ENCODE measurements around the gene YPEL2. TPM values are rescaled to one million over a fixed set of nuclear protein-coding genes. Genes with fewer than 3 reads are reported as not detected.
A peak's percentile ranks its signal among the peaks of the same experiment; 100 is the strongest.

The YPEL2 gene
- total and polyA plus RNA-seq, 3 experiments from 2014 or later: 6.7 to 21.0 (median 7.6) TPM

DNA sequence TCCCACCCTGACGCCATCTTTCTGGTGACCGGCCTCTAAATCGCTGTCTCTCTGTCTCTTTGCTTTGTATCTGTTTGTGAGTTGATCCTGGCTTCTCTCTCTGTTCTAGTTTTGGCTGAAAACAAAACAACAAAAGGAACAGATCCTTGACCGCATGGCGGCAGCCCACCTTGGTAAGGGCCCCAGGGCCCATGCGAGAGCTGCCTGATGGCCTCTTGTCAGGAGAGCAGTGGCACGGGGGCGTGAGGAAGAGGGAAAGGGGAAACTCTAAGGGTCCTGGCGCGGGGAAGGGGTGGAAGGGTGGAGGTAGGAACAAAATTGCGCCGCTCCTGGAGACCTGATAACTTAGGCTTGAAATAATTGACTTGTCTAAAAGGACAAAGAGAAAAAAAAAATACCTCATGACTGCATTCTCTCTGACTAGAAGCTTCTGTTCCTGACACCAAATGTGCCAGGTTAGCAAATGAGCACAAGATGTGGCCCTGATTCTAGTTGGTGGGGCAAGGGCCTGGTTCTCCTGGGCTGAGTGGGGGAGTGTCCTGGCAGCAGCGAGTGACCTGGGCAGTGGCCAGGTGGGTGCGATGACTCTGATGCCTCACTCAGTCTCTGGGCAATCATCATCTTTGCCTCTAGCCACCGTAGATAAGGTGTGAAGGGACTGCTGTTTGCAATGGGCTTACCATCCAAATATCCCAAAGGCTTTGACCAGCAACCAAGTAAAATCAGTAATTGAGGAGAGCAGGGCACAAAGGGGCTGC, 66.0 kb downstream of the YPEL2 start:
- Mint-ChIP-seq H3K36me3 (peaks cover 3 to 66% (median 11%) of the 10 kb centered on the region in 3 donors), H3K4me3 (no peak overlapping the region), H3K27ac (peak overlapping the region in 3 of 8 donors; percentile 40 to 57 (median 51)), H3K4me1 (peaks cover 0 to 2% (median 0%) of the 10 kb centered on the region in 3 donors), H3K27me3 (peaks cover 0 to 1% of the 10 kb centered on the region in 2 donors), H3K9me3 (no peaks in the 10 kb centered on the region)
- H3K9me3 ChIP-seq (ENCODE audit: low read length): no peaks in the 10 kb centered on the region
- no peaks in the 10 kb centered on the region for H3K27me3 ChIP-seq (ENCODE audit: insufficient read depth, low read length, poor library complexity, severe bottlenecking)
- H3K4me3 ChIP-seq (ENCODE audit: low read length): no peak overlapping the region
- H3K36me3 ChIP-seq (ENCODE audit: insufficient read depth, low read length): no peaks in the 10 kb centered on the region
- POLR2A ChIA-PET: interaction anchor here (0.6 kb wide), 1 partner anchor 15 kb away, joined by 4 read pairs; no protein-coding TSS in a partner anchor
- no peak overlapping the region for H3K27ac ChIP-seq (ENCODE audit: low read depth, low read length)
- DNase-seq: no peak
- CTCF ChIA-PET: no interaction called here
- no peaks in the 10 kb centered on the region for H3K4me1 ChIP-seq (ENCODE audit: insufficient read depth, low read length)

DNA sequence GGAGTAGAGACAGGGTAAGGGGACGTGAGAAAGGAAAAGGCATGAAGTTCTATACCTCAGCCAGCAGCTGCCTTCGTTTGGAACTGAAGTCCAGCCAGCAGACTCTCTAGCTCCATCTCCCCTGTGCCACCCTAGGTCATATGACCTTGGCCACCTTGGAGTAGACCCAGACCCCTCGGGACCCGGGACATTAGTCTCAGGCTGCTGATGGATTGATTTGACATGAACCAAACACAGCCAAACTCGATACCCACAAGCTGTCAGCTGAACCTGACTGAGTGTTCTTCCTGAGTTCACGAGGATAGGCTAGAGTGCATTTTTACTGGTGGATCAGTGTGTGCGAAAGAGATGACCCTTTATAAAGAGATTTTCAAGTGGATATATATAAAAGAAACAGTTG, 68.5 kb downstream of the YPEL2 start:
- H3K36me3 Mint-ChIP-seq: peaks cover 3 to 71% (median 21%) of the 10 kb centered on the region in 3 donors
- peaks cover 0 to 1% of the 10 kb centered on the region in 2 donors for H3K27me3 Mint-ChIP-seq
- peaks cover 0 to 2% (median 0%) of the 10 kb centered on the region in 3 donors for H3K4me1 Mint-ChIP-seq
- POLR2A ChIA-PET: no interaction called here
- H3K27ac ChIP-seq (ENCODE audit: low read depth, low read length): no peak overlapping the region
- no peaks in the 10 kb centered on the region for H3K4me1 ChIP-seq (ENCODE audit: insufficient read depth, low read length)
- no peak for DNase-seq
- no peaks in the 10 kb centered on the region for H3K36me3 ChIP-seq (ENCODE audit: insufficient read depth, low read length)
- H3K4me3 ChIP-seq (ENCODE audit: low read length): no peak overlapping the region
- H3K27me3 ChIP-seq (ENCODE audit: insufficient read depth, low read length, poor library complexity, severe bottlenecking): no peaks in the 10 kb centered on the region
- CTCF ChIA-PET: no interaction called here
- H3K4me3 Mint-ChIP-seq: no peak overlapping the region
- no peaks in the 10 kb centered on the region for H3K9me3 Mint-ChIP-seq
- peak overlapping the region in 2 of 8 donors; percentile 51 to 54 for H3K27ac Mint-ChIP-seq
- no peaks in the 10 kb centered on the region for H3K9me3 ChIP-seq (ENCODE audit: low read length)

DNA sequence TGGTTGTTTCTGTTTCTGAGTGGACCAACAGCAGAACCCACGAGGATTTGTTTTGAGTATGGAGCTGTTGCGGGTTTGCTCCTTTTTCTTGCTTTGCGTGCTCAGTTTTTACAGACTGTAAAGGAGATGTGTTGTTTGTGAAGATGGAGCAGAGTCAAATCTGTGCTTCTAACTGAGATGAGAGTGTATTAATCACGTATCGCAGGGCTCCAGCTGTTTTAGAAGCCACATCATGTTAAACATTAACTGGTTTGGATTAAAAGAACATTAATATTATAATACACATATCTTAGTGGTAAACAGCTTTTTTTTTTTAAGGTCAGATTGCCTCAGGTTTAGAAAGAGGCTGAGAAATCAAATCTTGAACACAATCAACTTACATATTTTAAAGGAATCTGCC, 69.4 kb downstream of the YPEL2 start:
- Mint-ChIP-seq H3K27ac (peak overlapping the region in 2 of 8 donors; percentile 58 to 82), H3K27me3 (peaks cover 0 to 1% of the 10 kb centered on the region in 2 donors), H3K4me3 (no peak overlapping the region), H3K36me3 (peaks cover 3 to 68% (median 18%) of the 10 kb centered on the region in 3 donors), H3K4me1 (peaks cover 0 to 2% (median 0%) of the 10 kb centered on the region in 3 donors), H3K9me3 (no peaks in the 10 kb centered on the region)
- Histone ChIP-seq H3K9me3 (ENCODE audit: low read length) (no peaks in the 10 kb centered on the region), H3K27me3 (ENCODE audit: insufficient read depth, low read length, poor library complexity, severe bottlenecking) (no peaks in the 10 kb centered on the region), H3K27ac (ENCODE audit: low read depth, low read length) (no peak overlapping the region), H3K4me3 (ENCODE audit: low read length) (no peak overlapping the region), H3K4me1 (ENCODE audit: insufficient read depth, low read length) (no peaks in the 10 kb centered on the region), H3K36me3 (ENCODE audit: insufficient read depth, low read length) (no peaks in the 10 kb centered on the region)
- ChIA-PET CTCF (no interaction called here), POLR2A (no interaction called here)
- no peak for DNase-seq

GRCh38 chr17:59401274-59401673, 69.8 kb downstream of the YPEL2 start:
- no peak overlapping the region for H3K4me3 Mint-ChIP-seq
- H3K4me1 ChIP-seq (ENCODE audit: insufficient read depth, low read length): no peaks in the 10 kb centered on the region
- H3K4me3 ChIP-seq (ENCODE audit: low read length): no peak overlapping the region
- H3K27me3 Mint-ChIP-seq: peaks cover 0 to under 1% of the 10 kb centered on the region in 2 donors
- no peaks in the 10 kb centered on the region for H3K9me3 Mint-ChIP-seq
- H3K9me3 ChIP-seq (ENCODE audit: low read length): no peaks in the 10 kb centered on the region
- ChIA-PET CTCF (no interaction called here), POLR2A (no interaction called here)
- H3K36me3 Mint-ChIP-seq: peaks cover 3 to 70% (median 18%) of the 10 kb centered on the region in 3 donors
- H3K4me1 Mint-ChIP-seq: peaks cover 0 to 2% (median 0%) of the 10 kb centered on the region in 3 donors
- H3K27ac Mint-ChIP-seq: no peak overlapping the region
- H3K27me3 ChIP-seq (ENCODE audit: insufficient read depth, low read length, poor library complexity, severe bottlenecking): no peaks in the 10 kb centered on the region
- H3K36me3 ChIP-seq (ENCODE audit: insufficient read depth, low read length): no peaks in the 10 kb centered on the region
- DNase-seq: no peak
- H3K27ac ChIP-seq (ENCODE audit: low read depth, low read length): no peak overlapping the region

DNA sequence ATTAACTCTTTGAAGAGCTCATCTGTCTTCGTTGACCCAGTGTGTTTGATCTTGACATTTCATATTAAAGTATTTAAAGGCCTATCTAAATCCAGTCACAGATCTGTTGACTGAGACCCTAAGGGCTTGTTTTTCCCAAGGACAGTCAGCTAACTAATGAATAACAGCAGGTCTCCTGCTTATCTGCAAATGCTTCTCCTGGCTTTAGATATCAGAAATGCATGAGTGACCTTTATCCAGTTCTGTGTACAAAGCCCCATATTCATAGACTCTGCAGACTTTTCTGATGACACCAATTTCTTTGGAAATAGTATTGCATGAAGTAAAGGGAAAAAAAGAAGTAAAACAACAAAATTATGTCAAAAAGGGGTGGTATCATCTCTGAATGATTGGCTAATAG, 70.3 kb downstream of the YPEL2 start:
- Mint-ChIP-seq H3K4me1 (peaks cover 0 to 2% (median 0%) of the 10 kb centered on the region in 3 donors), H3K27ac (no peak overlapping the region), H3K27me3 (no peaks in the 10 kb centered on the region), H3K9me3 (no peaks in the 10 kb centered on the region), H3K4me3 (no peak overlapping the region), H3K36me3 (peaks cover 3 to 69% (median 18%) of the 10 kb centered on the region in 3 donors)
- H3K4me3 ChIP-seq (ENCODE audit: low read length): no peak overlapping the region
- no peaks in the 10 kb centered on the region for H3K27me3 ChIP-seq (ENCODE audit: insufficient read depth, low read length, poor library complexity, severe bottlenecking)
- H3K9me3 ChIP-seq (ENCODE audit: low read length): no peaks in the 10 kb centered on the region
- ChIA-PET CTCF (interaction anchor here (1.1 kb wide), 1 partner anchor 73 kb away, joined by 4 read pairs; no protein-coding TSS in a partner anchor), POLR2A (no interaction called here)
- DNase-seq: no peak
- no peak overlapping the region for H3K27ac ChIP-seq (ENCODE audit: low read depth, low read length)
- H3K36me3 ChIP-seq (ENCODE audit: insufficient read depth, low read length): no peaks in the 10 kb centered on the region
- H3K4me1 ChIP-seq (ENCODE audit: insufficient read depth, low read length): no peaks in the 10 kb centered on the region

DNA sequence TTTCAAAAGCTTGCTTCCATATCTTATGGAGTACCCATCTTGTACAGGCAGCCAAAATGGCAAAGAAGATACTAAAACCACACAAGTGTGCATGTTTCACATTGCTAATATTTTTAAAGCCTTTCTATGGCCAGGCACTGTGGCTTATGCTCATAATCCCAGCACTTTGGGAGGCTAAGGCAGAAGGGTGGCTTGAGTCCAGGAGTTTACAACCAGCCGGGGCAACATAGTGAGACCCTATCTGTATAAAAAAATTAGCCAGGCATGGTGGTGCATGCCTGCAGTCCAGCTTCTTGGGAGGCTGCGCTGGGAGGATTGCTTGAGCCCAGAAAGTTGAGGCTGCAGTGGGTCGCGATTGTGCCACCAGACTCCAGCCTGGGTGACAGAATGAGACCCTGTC, 71.3 kb downstream of the YPEL2 start:
- no peaks in the 10 kb centered on the region for H3K27me3 Mint-ChIP-seq
- H3K4me3 Mint-ChIP-seq: no peak overlapping the region
- CTCF ChIA-PET: interaction anchor here (1.1 kb wide), 1 partner anchor 74 kb away, joined by 4 read pairs; no protein-coding TSS in a partner anchor
- H3K4me3 ChIP-seq (ENCODE audit: low read length): no peak overlapping the region
- DNase-seq: no peak
- POLR2A ChIA-PET: no interaction called here
- H3K27me3 ChIP-seq (ENCODE audit: insufficient read depth, low read length, poor library complexity, severe bottlenecking): no peaks in the 10 kb centered on the region
- no peaks in the 10 kb centered on the region for H3K36me3 ChIP-seq (ENCODE audit: insufficient read depth, low read length)
- H3K9me3 Mint-ChIP-seq: no peaks in the 10 kb centered on the region
- H3K9me3 ChIP-seq (ENCODE audit: low read length): no peaks in the 10 kb centered on the region
- H3K27ac Mint-ChIP-seq: no peak overlapping the region
- H3K36me3 Mint-ChIP-seq: peaks cover 0 to 61% (median 12%) of the 10 kb centered on the region in 3 donors
- H3K4me1 Mint-ChIP-seq: peaks cover 0 to 2% (median 0%) of the 10 kb centered on the region in 3 donors
- no peaks in the 10 kb centered on the region for H3K4me1 ChIP-seq (ENCODE audit: insufficient read depth, low read length)
- no peak overlapping the region for H3K27ac ChIP-seq (ENCODE audit: low read depth, low read length)

DNA sequence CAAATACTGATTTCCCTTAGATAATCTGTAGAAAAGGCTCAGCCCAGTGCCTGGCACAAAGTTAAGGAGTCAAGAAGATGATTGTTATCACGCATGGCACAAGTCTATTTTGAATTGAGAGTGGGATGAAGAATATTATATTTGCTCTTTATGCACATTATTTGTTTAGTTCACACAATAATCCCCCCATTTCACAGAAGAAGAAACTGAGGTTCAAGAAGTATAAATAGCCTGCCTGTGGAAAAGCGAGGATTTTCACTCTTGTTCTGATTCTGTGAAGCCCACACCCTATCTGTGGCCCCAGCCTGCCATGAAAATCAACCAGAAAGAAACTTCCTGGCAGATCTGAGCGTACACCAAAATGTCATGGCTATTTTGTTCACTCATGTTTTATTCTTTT, 73.0 kb downstream of the YPEL2 start:
- no peak overlapping the region for H3K4me3 ChIP-seq (ENCODE audit: low read length)
- POLR2A ChIA-PET: no interaction called here
- CTCF ChIA-PET: no interaction called here
- Mint-ChIP-seq H3K27me3 (no peaks in the 10 kb centered on the region), H3K4me3 (no peak overlapping the region), H3K9me3 (no peaks in the 10 kb centered on the region), H3K4me1 (no peaks in the 10 kb centered on the region), H3K27ac (peak overlapping the region in 2 of 8 donors; percentile 54 to 61), H3K36me3 (peaks cover 0 to 44% (median 12%) of the 10 kb centered on the region in 3 donors)
- no peak for DNase-seq
- H3K9me3 ChIP-seq (ENCODE audit: low read length): peaks cover 1% of the 10 kb centered on the region
- H3K27me3 ChIP-seq (ENCODE audit: insufficient read depth, low read length, poor library complexity, severe bottlenecking): no peaks in the 10 kb centered on the region
- no peaks in the 10 kb centered on the region for H3K36me3 ChIP-seq (ENCODE audit: insufficient read depth, low read length)
- H3K4me1 ChIP-seq (ENCODE audit: insufficient read depth, low read length): no peaks in the 10 kb centered on the region
- no peak overlapping the region for H3K27ac ChIP-seq (ENCODE audit: low read depth, low read length)

DNA sequence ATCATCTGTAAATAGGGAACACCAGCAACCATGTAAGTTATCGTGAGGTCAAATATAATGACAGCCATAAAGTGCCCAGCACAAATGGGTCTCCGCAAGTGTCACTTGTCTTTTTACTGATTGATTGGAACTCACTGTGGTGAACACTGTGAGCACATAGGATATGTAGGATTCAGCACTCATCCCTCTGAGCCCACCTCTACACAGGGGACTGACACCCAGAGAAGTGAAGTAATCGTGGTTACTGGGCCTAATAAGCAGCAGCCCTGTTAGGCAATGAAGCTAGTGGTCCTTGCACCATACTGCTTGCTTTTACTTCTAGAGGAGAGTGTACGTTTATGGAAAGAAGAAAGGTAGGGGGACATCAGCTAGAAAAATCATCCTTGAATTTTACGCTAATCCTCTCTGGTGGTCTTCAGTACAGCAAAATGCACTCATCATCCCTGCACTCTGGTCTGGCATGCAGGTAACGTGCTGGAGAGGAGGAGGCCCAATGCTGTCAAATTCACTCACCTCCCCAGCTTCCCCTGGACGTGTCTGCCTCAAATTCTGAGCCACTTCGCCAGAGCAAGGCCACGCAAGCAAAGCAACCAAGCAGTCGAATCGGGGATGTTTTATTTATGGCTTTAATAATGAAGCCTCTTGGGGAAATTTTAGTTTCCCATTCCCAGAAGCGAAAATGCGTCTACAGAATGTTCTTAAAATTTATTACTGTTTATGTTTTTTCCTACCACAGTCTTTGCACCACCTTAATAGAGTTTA, 74.7 kb downstream of the YPEL2 start:
- no peak overlapping the region for H3K27ac ChIP-seq (ENCODE audit: low read depth, low read length)
- ChIA-PET CTCF (no interaction called here), POLR2A (no interaction called here)
- no peaks in the 10 kb centered on the region for H3K4me1 ChIP-seq (ENCODE audit: insufficient read depth, low read length)
- Mint-ChIP-seq H3K36me3 (peaks cover 9 to 33% (median 12%) of the 10 kb centered on the region in 3 donors), H3K27ac (no peak overlapping the region), H3K4me1 (no peaks in the 10 kb centered on the region), H3K27me3 (no peaks in the 10 kb centered on the region), H3K9me3 (peaks cover 0 to 5% (median 4%) of the 10 kb centered on the region in 5 donors), H3K4me3 (no peak overlapping the region)
- H3K4me3 ChIP-seq (ENCODE audit: low read length): no peak overlapping the region
- no peaks in the 10 kb centered on the region for H3K27me3 ChIP-seq (ENCODE audit: insufficient read depth, low read length, poor library complexity, severe bottlenecking)
- peaks cover 8% of the 10 kb centered on the region for H3K9me3 ChIP-seq (ENCODE audit: low read length)
- DNase-seq: no peak
- H3K36me3 ChIP-seq (ENCODE audit: insufficient read depth, low read length): no peaks in the 10 kb centered on the region

All from CD8-positive, alpha-beta memory T cell (primary cell).